GM23338 (cell line): ENCODE measurements around the gene CD58.

Experiments
- CREB1 ChIP-seq: fragments of 250-450 bp; sonication (Bioruptor Pico); IDR thresholded peaks from 2 replicates; pipeline ENCODE4 v1.5.0; 2020; ENCODE audit warnings: low read depth, mild to moderate bottlenecking, moderate library complexity
- ETS1 ChIP-seq: IDR thresholded peaks from 2 replicates; pipeline ENCODE4 v1.6.1; 2016; ENCODE audit warnings: antibody characterized with exemption
- EZH2 ChIP-seq: fragments of 200-600 bp; sonication (generic); IDR thresholded peaks from one replicate; pipeline ENCODE4 v1.8.0; 2017; ENCODE audit warnings: antibody characterized with exemption, mild to moderate bottlenecking, low read depth; ENCODE audit not compliant: unreplicated experiment
- EZH2phosphoT487 ChIP-seq: fragments of 200-600 bp; sonication (generic); IDR thresholded peaks from one replicate; pipeline ENCODE4 v1.8.1; 2018; ENCODE audit warnings: antibody characterized with exemption; ENCODE audit not compliant: unreplicated experiment
- JUNB ChIP-seq: IDR thresholded peaks from one replicate; pipeline ENCODE4 v1.6.1; 2016; ENCODE audit warnings: antibody characterized with exemption; ENCODE audit not compliant: unreplicated experiment
- NANOG ChIP-seq: IDR thresholded peaks from 2 replicates; pipeline ENCODE4 v1.6.1; 2016; ENCODE audit warnings: antibody characterized with exemption, borderline replicate concordance
- POLR2AphosphoS5 ChIP-seq: IDR thresholded peaks from 2 replicates; pipeline ENCODE4 v1.6.1; 2016; ENCODE audit warnings: antibody characterized with exemption, low read depth
- REST ChIP-seq: IDR thresholded peaks from one replicate; pipeline ENCODE4 v1.6.1; 2018; ENCODE audit warnings: antibody characterized with exemption; ENCODE audit not compliant: unreplicated experiment
- STAT1 ChIP-seq: IDR thresholded peaks from one replicate; pipeline ENCODE4 v1.6.1; 2016; ENCODE audit warnings: antibody characterized with exemption; ENCODE audit not compliant: unreplicated experiment
- ZNF114 ChIP-seq: fragments of 250-450 bp; sonication (Bioruptor Pico); IDR thresholded peaks from 2 replicates; pipeline ENCODE4 v1.5.0; 2020; ENCODE audit warnings: mild to moderate bottlenecking, moderate library complexity
- ZNF331 ChIP-seq: fragments of 250-450 bp; sonication (Bioruptor Pico); IDR thresholded peaks from 2 replicates; pipeline ENCODE4 v1.5.0; 2020; ENCODE audit warnings: low read depth, mild to moderate bottlenecking, moderate library complexity
- TF ChIP-seq, protein P1 (sequence below), 2 experiments: fragments of 200-600 bp in 1 of 2; sonication (generic) in 1 of 2; conservative IDR thresholded peaks; 2 replicates each; pipeline versions ENCODE4 v1.5.1 to v1.6.1; 2016 to 2017; ENCODE audit warnings: antibody characterized with exemption in 2 of 2, low read depth in 2 of 2, mild to moderate bottlenecking in 2 of 2, moderate library complexity in 1 of 2
- TF ChIP-seq, protein P2 (sequence below): fragments of 250-450 bp; sonication (Bioruptor Pico); IDR thresholded peaks from 2 replicates; pipeline ENCODE4 v1.5.0; 2020; ENCODE audit warnings: mild to moderate bottlenecking, moderate library complexity

DNA sequence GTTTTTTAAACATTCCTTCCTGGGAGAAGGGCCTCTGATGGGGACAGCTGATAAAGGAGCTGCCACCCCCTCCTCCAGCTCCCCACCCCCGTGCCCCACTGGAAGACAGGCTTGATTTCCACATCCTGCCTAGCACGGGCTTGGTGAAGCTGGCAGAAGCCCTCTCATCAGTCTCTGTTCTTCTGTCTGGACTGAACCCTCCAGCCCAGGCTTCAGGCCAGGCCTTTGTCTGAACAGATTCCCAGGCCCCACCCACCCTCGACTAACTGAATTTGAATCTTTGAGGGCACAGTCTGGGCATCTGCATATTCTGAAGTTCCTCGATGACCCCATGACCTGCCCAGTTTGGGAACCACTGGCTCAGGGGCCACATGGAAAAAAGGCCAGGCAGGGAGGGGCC lies 75.3 kb downstream of the CD58 start:
- TF ChIP-seq EZH2phosphoT487 (no peak), ETS1 (no peak), EZH2 (no peak), NANOG (no peak), REST (no peak), CREB1 (CRISPR knock-in tag) (no peak), POLR2AphosphoS5 (no peak), JUNB (no peak), ZNF331 (no peak), STAT1 (no peak), ZNF114 (no peak)
- TF ChIP-seq, protein P1, sequence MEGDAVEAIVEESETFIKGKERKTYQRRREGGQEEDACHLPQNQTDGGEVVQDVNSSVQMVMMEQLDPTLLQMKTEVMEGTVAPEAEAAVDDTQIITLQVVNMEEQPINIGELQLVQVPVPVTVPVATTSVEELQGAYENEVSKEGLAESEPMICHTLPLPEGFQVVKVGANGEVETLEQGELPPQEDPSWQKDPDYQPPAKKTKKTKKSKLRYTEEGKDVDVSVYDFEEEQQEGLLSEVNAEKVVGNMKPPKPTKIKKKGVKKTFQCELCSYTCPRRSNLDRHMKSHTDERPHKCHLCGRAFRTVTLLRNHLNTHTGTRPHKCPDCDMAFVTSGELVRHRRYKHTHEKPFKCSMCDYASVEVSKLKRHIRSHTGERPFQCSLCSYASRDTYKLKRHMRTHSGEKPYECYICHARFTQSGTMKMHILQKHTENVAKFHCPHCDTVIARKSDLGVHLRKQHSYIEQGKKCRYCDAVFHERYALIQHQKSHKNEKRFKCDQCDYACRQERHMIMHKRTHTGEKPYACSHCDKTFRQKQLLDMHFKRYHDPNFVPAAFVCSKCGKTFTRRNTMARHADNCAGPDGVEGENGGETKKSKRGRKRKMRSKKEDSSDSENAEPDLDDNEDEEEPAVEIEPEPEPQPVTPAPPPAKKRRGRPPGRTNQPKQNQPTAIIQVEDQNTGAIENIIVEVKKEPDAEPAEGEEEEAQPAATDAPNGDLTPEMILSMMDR (conservative IDR thresholded peaks at IDR 0.05; ENCODE audit: low read depth in 2 of 2), result no peak
- TF ChIP-seq, protein P2, sequence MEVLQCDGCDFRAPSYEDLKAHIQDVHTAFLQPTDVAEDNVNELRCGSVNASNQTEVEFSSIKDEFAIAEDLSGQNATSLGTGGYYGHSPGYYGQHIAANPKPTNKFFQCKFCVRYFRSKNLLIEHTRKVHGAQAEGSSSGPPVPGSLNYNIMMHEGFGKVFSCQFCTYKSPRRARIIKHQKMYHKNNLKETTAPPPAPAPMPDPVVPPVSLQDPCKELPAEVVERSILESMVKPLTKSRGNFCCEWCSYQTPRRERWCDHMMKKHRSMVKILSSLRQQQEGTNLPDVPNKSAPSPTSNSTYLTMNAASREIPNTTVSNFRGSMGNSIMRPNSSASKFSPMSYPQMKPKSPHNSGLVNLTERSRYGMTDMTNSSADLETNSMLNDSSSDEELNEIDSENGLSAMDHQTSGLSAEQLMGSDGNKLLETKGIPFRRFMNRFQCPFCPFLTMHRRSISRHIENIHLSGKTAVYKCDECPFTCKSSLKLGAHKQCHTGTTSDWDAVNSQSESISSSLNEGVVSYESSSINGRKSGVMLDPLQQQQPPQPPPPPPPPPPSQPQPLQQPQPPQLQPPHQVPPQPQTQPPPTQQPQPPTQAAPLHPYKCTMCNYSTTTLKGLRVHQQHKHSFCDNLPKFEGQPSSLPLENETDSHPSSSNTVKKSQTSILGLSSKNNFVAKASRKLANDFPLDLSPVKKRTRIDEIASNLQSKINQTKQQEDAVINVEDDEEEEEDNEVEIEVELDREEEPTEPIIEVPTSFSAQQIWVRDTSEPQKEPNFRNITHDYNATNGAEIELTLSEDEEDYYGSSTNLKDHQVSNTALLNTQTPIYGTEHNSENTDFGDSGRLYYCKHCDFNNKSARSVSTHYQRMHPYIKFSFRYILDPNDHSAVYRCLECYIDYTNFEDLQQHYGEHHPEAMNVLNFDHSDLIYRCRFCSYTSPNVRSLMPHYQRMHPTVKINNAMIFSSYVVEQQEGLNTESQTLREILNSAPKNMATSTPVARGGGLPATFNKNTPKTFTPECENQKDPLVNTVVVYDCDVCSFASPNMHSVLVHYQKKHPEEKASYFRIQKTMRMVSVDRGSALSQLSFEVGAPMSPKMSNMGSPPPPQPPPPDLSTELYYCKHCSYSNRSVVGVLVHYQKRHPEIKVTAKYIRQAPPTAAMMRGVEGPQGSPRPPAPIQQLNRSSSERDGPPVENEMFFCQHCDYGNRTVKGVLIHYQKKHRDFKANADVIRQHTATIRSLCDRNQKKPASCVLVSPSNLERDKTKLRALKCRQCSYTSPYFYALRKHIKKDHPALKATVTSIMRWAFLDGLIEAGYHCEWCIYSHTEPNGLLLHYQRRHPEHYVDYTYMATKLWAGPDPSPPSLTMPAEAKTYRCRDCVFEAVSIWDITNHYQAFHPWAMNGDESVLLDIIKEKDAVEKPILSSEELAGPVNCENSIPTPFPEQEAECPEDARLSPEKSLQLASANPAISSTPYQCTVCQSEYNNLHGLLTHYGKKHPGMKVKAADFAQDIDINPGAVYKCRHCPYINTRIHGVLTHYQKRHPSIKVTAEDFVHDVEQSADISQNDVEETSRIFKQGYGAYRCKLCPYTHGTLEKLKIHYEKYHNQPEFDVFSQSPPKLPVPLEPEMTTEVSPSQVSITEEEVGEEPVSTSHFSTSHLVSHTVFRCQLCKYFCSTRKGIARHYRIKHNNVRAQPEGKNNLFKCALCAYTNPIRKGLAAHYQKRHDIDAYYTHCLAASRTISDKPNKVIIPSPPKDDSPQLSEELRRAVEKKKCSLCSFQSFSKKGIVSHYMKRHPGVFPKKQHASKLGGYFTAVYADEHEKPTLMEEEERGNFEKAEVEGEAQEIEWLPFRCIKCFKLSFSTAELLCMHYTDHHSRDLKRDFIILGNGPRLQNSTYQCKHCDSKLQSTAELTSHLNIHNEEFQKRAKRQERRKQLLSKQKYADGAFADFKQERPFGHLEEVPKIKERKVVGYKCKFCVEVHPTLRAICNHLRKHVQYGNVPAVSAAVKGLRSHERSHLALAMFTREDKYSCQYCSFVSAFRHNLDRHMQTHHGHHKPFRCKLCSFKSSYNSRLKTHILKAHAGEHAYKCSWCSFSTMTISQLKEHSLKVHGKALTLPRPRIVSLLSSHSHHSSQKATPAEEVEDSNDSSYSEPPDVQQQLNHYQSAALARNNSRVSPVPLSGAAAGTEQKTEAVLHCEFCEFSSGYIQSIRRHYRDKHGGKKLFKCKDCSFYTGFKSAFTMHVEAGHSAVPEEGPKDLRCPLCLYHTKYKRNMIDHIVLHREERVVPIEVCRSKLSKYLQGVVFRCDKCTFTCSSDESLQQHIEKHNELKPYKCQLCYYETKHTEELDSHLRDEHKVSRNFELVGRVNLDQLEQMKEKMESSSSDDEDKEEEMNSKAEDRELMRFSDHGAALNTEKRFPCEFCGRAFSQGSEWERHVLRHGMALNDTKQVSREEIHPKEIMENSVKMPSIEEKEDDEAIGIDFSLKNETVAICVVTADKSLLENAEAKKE (CRISPR knock-in tag), result no peak
